ENCODE measurements around the gene CACNA2D3.
"Not testable (repeated sequence)": the region's sequence is repeated elsewhere in the genome, so short reads cannot be mapped to it uniquely, and the experiment has no call there.

CACNA2D3 gene

DNA sequence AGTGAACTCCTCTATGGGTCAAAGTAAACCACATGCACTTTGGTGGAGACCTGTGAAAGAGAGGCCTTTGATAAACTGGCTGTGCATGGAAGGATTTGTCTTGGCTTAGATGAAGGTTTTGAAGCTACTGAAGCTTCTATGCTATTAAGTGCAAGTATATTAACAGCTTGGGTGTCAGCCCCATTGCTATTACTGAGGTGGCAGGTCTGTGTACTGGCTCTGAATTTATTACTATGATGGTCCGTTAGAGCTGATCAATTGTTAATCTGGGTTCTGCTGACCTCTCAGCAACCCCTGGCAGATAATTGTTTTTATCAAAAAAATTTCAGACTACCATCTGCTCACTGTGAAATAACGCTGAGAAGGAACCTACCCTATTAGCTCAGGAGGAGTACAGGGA, 268.2 kb downstream of the CACNA2D3 start:
- no peak for DNase-seq

DNA sequence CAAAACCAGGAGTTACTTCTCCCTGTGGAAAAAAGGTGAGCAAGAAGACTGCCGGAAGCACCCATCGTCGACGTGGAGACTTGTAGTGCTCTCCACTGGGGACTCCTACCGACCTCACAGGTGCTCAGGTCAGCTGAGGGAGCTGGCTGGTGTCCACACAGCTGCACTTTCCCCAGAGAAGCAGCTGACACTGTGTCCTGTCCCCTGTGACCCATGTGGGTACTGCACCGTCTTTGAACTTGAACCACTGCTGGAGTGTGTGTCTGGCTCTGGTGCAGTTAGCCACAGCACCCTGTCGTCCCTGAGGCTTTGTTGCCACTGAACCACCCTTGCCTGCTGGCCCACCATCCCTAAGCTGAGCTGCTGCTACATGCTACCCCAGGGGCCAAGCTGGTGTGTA, 270.8 kb downstream of the CACNA2D3 start:
- DNase-seq: no peak

DNA sequence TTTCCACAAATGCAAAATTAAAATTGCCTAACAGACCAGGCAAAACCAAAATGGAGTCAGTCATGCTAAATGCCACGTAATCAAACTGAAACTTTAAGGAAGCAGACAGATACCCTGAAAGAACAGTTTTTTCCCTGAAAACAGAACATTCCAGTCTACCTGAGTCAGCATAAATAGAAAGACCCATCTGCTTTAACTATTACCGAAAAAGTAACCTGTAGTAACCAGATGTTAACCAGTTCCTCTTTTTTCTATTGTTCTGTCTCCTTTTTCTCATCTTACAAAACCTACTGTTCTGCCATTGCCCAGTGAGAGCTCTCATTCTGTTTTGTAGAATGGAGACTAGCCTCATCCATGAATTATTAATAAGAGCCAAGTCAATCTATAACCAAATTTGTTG, 286.0 kb downstream of the CACNA2D3 start:
- no peak for DNase-seq

DNA sequence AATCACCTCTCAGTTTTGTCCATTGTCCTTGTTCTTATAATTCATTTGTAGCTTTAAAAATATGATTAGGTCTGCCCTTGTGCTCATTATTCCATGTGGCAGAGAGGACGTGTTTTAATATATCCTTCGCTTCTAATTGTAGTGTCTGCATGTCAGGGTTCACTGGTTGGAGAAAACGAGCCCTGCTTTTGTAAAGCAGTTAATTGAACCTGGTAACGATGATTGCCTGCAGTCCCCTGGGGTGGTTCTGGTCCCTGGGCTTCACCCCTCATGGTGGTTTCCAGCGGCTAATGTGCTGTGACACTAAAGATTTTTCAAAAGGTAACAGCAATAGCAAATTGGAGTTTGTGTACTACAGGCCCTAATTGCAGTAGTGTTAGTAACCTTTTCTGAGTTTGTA, 299.6 kb downstream of the CACNA2D3 start:
- no peak for DNase-seq

DNA sequence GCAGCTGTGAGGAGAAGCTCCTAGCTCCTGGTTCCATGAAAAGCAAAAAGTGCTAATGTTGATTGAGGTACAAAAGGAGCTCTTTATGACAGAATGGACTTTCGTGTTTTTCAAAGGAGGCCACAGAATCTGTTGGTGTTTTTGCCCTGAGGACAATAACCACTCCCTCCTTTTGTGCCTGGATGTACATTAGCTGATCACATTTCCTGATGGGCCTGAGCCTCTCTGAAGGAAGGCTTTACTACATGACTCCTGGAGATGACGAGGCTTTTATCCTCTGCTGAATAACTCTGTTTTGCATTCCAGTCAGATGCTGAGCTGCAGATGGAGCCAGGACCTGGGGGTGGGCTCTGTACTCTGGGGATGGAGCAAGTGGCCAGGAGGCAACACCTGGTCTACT, 301.9 kb downstream of the CACNA2D3 start:
- DNase-seq: no peak

DNA sequence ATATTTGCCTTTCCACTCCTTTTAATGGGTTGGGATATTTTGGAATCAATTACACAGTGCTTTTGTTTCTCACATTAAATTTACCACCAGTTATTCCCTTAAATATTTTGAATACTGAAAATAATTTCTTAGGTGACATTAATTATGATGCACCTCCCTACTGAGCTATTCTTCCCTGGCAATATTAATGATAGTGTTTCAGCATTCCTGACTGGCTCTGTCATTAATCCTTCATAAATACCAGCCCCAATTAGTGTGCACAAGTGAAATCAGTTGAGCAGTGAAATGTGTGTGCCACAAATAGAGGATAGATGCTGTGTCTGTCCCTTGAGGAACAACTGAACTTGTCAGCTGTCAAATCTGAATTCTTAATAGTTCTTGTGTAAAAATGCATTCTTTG, 304.0 kb downstream of the CACNA2D3 start:
- no peak for DNase-seq

DNA sequence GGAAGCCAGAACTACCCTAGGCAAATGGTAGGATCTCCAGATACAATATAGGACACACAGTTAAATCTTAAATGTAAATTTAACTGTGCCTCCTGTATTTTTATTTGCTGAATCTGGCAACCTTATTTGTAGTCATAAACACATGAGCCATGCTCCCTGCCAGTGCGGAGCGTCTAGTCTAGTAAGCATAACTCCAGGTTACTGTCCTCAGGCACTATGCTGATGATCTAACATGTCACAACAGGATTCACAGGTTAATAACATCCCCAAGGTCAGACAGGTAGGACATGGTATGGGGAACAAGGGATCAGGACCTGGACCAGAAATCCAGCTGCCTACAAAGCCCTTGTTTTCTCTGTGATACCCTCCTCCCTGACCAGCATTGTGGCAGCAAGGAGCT, 305.1 kb downstream of the CACNA2D3 start:
- no peak for DNase-seq

DNA sequence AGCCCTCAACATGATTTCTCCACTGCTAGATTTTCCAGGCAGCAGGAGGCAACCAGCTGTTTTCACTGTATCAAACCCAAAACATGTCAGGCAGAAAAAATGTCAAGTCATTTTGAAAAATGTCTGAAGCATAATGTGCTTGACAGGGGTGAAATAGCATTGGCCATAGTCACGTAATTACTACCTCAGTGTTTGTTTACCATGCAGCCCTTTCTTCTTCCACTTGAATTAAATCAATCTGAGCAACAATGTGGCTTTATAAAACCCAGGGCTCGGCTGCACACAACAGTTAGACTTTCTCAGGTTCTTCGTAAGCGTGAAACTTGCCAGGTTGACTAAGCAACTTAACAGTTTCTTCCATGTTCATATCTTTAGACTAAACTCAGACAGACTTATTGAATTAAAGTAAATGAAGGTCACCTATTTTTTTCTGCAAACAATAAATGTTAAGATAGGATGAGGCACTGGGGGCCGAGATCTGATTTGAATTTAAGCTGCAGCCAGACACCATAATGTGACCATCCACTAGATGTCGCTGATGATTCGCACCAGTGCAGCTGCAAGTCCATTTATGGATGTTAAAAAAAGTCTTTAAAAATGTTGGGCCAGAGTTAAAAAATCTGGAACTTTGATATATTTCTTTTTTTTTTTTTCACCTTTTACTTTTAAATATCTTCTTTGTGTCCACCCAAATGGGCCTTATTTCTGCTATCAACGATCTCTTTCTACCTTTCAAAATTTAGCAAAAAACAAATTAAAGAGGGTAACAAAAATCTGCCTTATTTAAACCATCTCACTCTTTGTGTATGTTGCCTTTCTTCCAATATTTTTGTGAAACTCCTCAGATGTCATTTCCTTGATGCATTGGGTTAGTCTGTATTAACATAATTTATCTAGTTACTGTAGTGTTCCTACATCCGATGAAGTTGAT, 305.9 kb downstream of the CACNA2D3 start:
- DNase-seq: peak; percentile 22 to 26

DNA sequence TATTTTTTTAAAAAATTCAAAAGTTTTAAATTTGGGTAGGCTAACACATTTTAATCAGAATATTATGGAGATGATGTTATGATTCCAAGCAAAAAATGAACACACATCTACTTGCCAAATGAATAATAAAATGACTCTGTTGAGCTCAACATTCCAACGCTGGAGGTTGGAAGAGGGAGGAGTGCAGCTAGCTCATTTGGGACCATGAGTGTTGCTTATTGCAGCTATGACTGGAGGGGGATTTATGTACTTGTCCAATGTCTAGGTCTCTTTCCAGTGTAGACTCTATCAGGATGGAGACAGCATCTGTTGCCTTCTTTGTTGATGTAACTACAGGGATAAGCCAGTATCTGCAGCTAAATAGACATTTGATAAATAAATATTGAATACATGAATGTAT, 310.6 kb downstream of the CACNA2D3 start:
- no peak for DNase-seq

DNA sequence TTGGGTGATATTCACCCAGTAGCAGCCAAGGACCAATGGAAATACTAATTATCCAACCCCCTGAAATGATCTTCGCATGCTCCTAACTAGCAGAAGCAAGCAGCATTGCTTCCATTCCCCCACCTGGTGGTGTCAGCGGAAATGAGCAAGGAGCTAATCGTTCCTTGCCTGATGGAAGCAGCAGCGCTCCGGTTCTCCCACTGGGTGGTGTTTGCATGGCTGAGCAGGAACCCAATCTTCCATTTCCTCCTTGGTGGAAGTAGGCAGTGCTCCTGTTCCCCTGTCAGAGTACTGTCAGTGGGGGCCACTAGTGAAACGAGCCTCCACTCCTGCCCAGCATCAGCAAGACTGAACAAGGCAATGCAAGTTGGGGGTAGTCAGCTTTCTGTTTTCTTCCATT, 311.5 kb downstream of the CACNA2D3 start:
- no peak for DNase-seq

DNA sequence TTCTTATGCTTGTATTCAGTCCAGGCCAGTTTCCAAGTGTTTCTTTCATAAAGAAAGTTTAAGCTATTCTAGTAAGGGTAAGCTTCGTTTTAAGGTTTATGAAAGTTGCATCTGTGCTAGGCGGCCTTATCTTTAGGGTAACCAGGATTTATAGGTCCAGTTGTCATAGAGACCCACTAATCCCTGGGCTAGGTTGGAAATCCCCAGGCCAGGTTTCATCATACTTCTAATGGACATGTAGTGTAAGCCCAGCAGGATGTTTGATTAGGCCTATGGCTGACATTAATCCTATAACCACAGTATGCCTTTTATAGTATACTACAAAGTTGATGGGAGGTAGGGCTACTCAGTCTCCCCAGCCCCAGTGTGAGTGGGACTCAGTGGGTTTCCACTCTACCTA, 312.4 kb downstream of the CACNA2D3 start:
- no peak for DNase-seq

DNA sequence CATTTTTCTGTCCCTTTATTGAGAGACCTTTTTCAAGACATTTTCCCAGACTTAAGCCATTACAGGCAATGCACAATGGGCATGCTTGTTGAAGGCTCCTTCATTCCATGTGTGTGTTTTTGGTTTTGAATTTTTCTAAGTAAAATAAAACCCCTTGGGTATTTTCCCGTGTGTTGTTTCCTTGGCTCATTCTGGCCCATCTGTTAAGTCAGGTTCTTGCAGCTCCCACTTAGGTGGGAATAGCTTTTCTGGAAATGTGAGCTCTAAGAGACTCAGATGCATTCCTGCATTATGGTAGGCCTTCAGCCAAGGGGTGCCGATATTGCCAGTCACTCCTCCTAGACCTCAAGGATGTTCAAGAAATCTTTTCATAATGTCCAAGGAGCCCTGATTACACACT, 314.9 kb downstream of the CACNA2D3 start:
- DNase-seq: no peak

DNA sequence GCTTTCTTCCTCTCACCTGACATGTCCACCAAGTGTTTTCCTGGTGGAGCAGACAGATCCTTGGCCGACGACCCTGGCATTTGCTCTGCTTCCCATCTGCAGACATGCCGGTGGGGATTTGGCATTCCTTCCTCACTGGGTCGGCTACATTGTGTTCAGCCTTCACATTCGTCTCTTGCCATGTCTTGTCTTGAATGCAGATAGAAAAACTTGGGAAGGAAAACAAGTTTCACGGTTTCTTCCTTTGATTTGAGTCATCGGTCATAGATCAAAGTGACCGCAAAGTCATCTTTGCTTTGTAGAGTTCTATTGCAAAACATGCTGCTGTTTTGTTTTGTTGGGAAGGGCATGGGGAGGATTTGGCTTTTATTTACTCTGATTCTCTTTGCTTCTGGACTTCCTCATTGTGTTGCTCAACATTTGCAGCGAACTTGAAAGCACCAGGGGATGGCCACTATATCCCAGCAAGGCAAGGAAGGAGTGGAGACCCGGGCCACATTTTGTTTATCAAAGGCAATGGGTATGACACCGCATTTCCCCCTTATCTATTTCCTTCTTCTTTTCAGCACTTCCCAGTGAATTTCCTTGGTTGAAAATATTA, 321.3 kb downstream of the CACNA2D3 start:
- no peak for DNase-seq

DNA sequence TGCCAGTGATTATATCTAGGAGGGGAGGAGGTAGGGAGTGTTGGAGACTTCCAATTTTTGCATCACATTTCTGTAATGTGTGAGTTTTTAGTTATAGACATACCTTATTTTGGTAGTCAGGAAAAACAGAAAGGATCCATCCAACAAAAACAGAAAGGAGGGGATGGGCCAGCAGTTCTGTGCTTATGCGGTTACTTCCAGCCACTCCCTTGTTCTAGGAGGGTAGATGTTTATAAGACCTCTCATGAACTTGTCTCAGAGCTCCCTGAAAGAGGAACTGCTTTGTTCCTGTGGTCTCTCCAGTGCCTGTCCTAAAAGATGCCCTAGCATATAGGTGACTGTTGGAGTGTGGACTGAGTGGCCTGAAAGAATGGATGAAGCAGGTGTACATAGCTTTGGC, 323.3 kb downstream of the CACNA2D3 start:
- DNase-seq: no peak

DNA sequence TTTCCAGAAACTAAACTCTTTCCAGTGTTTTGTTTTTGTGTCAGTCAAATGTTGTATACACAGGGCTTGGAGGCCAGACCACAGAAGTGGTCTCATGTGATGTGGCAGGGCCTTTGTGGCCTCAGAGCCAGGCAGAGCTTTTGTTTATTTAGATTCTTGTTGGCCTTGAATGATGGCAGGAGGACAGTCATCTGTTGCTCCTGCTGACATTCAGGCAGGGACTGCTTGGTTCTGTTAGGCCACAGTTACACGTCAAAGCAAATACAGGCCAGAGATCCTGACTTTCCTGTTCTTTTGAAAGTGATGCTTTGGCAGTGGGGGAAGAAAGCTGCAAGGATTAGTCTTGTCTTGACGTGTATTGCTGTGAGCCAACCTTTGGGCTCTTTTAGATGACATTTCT, 325.1 kb downstream of the CACNA2D3 start:
- no peak for DNase-seq

DNA sequence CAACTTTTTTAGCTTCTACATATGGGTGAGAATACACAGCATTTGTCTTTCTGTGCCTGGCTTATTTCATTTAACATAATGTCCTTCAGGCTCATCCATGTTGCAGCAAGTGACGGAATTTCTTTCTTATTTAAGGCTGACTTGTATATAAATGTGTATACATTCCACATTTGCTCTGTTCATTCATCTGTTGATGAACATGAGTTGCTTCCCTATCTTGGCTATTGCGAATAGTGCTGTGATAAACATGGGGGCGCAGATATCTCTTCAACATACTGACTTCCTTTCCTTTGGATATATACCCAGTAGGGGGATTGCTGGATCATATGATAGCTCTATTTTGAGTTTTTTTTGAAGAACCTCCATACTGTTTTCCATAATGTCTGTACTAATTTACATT, 332.5 kb downstream of the CACNA2D3 start:
- DNase-seq: no peak

DNA sequence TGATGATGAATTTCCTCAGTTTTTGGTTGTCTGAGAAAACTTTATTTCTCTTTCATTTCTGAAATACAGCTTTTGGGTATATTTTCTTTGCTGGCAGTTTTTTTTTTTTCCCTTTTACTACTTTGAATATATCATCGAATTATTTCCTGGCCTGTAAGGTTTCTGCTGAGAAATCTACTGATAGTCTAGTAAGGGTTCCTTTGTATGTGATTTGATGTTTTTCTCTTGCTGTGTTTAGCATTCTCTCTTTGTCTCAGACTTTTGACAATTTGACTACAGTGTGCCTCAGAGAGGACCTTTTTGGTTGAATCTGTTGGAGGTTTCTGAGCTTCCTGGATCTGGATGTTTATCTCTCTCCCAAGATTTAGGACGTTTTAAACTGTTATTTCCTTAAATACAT, 336.0 kb downstream of the CACNA2D3 start:
- DNase-seq: no peak

DNA sequence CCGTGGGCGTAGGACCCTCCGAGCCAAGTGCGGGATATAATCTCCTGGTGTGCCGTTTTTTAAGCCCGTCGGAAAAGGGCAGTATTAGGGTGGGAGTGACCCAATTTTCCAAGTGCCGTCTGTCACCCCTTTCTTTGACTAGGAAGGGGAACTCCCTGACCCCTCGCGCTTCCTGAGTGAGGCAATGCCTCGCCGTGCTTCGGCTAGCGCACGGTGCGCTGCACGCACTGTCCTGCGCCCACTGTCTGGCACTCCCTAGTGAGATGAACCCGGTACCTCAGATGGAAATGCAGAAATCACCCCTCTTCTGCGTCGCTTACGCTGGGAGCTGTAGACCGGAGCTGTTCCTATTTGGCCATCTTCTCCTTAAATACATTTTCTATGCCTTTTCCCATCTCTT, 342.2 kb downstream of the CACNA2D3 start:
- not testable (repeated sequence) for DNase-seq

DNA sequence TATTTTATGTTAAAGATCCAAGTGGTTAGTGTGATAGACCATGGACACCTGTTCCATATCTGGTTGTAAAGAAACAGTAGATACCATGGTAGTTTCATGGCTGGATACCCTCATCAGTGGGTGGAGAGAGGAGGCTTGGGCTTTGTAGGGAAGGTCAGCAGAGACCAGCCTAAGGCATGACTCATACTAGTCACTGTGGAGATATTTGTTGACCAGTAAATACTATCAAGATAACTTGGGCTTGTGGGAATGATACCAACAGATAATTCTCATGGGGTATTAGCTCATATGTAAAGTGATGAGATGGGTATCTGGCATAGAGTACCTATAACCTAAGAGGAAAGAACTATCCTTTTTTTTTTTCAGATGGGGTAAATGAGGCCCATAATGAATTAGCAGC, 354.5 kb downstream of the CACNA2D3 start:
- no peak for DNase-seq

DNA sequence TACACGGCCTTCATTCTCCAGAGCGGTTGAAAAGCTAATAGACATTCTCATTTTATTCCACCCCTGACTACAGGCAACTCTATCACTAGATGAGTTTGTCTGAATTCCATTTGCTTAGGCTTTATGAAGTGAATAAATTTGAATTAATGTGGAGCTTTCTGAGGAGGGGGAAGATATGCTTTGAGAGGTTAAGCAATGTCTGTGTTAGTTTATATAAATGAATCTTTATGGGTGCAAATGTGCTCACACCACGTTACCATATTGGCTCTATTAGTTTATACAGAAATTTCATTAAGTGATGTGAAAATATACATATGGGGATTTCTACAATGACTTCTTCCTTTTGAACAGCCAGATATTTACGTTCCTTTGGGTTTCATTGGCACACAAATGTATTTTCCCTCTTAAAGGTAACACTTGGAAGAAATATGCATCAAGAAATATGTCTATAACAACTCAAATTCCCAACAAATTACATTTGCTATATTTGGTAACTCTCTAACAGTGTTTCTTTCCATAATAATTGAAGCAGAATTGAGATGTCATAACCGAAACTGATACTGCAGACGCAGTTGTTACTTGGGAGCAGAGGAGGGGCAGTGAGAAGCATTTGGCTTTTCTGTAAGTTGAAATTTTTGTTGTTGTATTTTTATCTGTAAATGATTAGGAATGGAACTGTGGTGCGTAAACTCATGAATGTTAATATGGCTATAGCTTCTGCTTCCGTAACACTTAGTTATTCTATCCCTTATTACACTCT, 359.4 kb downstream of the CACNA2D3 start:
- DNase-seq: no peak

DNA sequence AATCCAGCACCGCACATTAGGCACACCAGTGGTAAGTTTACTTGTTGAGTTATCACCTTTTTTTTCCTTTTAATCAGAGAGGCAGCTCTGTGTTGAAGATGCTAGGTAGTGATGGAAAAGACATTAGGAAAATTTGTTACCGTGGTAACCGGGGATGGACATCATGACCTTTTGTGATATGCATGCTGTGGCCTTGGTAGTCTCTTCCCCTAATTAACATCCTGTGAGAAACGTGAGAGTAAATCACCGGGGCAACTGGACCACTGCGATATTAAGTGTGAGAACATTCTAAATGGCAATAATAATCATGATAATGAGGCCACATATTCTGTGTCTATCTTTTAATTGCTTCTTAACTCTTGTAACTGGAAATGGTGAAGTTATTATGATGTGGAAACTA, 362.0 kb downstream of the CACNA2D3 start:
- DNase-seq: no peak

DNA sequence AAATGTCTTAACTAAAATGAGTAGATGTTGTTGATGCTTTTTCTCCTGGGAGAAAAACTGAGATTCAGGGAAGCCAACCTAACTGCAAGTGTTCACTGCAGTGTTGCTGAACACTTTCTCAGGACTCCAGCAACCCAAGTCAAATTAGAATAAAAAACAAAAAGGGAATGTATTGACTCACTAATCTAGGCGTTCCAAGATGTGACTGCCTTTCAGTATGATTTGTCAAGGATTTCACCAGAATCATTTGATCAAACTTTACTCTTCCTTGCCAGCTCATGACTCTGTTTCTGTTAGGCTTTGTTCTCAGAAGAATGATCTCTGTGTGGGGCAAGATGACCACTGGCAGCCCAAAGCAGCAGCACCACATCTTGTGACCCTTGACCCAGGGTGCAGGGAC, 364.0 kb downstream of the CACNA2D3 start:
- no peak for DNase-seq

DNA sequence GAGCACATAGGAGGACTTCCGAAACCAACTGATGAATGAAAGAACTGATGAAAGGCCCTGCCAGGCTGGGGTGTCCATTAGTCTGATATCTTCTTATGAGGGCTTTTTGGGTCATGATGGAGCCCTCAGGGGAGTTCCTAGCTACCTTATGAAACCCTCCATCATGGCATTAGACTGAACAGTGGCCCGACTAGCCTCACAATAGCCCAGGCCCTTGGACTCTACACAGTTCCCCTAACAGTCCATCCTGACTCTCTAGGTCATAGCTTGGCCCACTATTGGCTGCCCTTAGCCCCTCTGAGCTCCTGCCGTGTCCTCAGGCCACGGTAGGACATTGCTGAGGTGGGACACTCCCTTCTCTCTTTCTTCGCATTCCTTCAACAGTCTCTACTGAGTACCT, 365.9 kb downstream of the CACNA2D3 start:
- no peak for DNase-seq

DNA sequence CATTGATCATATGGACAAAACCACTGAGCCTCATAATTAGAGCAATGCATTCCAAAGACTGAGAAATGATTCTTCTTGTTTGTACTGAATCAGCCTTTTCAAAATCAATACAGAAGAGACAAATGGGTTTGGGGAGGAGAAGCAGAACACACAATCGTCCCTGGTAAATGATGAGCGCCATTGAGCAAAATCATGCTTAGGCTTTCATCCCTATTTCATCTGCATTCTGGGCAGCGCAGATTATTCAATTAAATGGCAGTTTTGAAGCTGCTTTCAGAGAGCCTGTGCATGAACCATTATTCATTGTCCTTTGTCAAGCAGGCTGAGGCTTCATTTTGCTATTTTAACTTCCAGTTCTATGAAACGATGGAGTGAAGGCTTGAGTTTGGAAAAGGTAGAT, 371.9 kb downstream of the CACNA2D3 start:
- DNase-seq: no peak

All from stimulated activated CD4-positive, alpha-beta T cell treated with anti-CD3 and anti-CD28 coated beads, Interleukin-2, amount 100 ng/mL, for 48 hours (primary cell).